IMR-90 (cell line): Measurements from ENCODE around the gene SMARCA4.

Experiments used
- BHLHE40 ChIP-seq: fragments of 150-350 bp; IDR thresholded peaks from 2 replicates; pipeline ENCODE4 v1.6.1; 2016; ENCODE audit warnings: mild to moderate bottlenecking, low read depth, low read length
- CTCF ChIP-seq: conservative IDR thresholded peaks from 2 replicates; pipeline ENCODE4 v1.5.1; 2012; ENCODE audit warnings: mild to moderate bottlenecking, low read depth, low read length, improper control_type of control experiment
- ELK1 ChIP-seq: fragments of 150-350 bp; IDR thresholded peaks from 2 replicates; pipeline ENCODE4 v1.6.1; 2016; ENCODE audit warnings: low read depth, mild to moderate bottlenecking, low read length, moderate library complexity, borderline replicate concordance
- FOS ChIP-seq: fragments of 150-350 bp; IDR thresholded peaks from 2 replicates; pipeline ENCODE4 v1.6.1; 2016; ENCODE audit warnings: low read depth, low read length
- MAZ ChIP-seq: IDR thresholded peaks from 2 replicates; pipeline ENCODE4 v1.6.1; 2012; ENCODE audit warnings: low read depth, mild to moderate bottlenecking, low read length, improper control_type of control experiment, moderate library complexity, borderline replicate concordance
- MXI1 ChIP-seq: IDR thresholded peaks from 2 replicates; pipeline ENCODE4 v1.6.1; 2012; ENCODE audit warnings: low read depth, mild to moderate bottlenecking, low read length, moderate library complexity, borderline replicate concordance
- NFE2L2 ChIP-seq: fragments of 150-350 bp; IDR thresholded peaks from 2 replicates; pipeline ENCODE4 v1.6.1; 2016; ENCODE audit warnings: low read depth, mild to moderate bottlenecking, low read length
- POLR2A ChIP-seq: IDR thresholded peaks from 2 replicates; pipeline ENCODE4 v1.6.1; 2012; ENCODE audit warnings: mild to moderate bottlenecking, low read depth, low read length
- RAD21 ChIP-seq: IDR thresholded peaks from 2 replicates; pipeline ENCODE4 v1.6.1; 2012; ENCODE audit warnings: low read length, improper control_type of control experiment
- RCOR1 ChIP-seq: IDR thresholded peaks from 2 replicates; pipeline ENCODE4 v1.6.1; 2012; ENCODE audit warnings: mild to moderate bottlenecking, low read length, improper control_type of control experiment; ENCODE audit not compliant: insufficient replicate concordance
- RFX5 ChIP-seq: IDR thresholded peaks from 2 replicates; pipeline ENCODE4 v1.8.0; 2012; ENCODE audit warnings: low read depth, mild to moderate bottlenecking, low read length, moderate library complexity
- SMC3 ChIP-seq: fragments of 150-350 bp; IDR thresholded peaks from 2 replicates; pipeline ENCODE4 v1.6.1; 2016; ENCODE audit warnings: low read depth, mild to moderate bottlenecking, antibody characterized with exemption, low read length, moderate library complexity
- USF2 ChIP-seq: fragments of 150-350 bp; IDR thresholded peaks from 2 replicates; pipeline ENCODE4 v1.6.1; 2017; ENCODE audit warnings: mild to moderate bottlenecking, antibody characterized with exemption, low read length, low read depth

DNA sequence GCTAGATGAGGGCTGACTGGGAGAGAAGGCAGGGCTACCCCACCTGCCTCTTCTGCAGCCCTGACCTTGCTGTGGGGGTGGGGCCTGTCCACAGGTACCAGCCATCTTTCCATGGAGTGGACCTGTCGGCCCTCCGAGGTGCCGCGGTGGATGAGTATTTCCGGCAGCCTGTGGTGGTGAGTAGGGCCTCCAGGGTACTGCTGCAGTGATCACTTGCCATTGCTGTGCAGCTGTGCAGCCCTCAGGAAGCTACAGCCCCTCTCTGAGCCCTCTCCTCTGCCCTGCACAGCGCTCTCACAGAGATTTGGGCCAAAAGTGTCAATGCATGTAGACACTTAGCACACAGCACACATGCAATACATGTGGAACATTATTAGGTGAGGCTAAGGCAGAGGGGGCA, 44.2 kb upstream of the SMARCA4 start:
- TF ChIP-seq POLR2A (no peak), CTCF (no peak), SMC3 (no peak), USF2 (no peak), NFE2L2 (no peak), RCOR1 (no peak), MAZ (no peak), BHLHE40 (no peak), RAD21 (no peak), FOS (no peak), MXI1 (no peak), RFX5 (no peak), ELK1 (no peak)
